ENCODE data around the gene BCKDHB. TPM values are rescaled to one million over a fixed set of nuclear protein-coding genes. Genes with fewer than 3 reads are reported as not detected.
"Not testable (repeated sequence)": the region's sequence is repeated elsewhere in the genome, so short reads cannot be mapped to it uniquely, and the experiment has no call there.

BCKDHB gene
- polyA plus RNA-seq, 2 of the 4 experiments (the other 2 are of a cell fraction), result 7.7 to 15.0 TPM

GRCh38 chr6:80289727-80290126, 183.3 kb downstream of the BCKDHB start (continued):
- TF ChIP-seq MYC (IDR thresholded peaks at IDR 0.05; ENCODE audit: borderline replicate concordance, low read length) (no peak), KDM1A (IDR thresholded peaks at IDR 0.05; ENCODE audit: low read depth) (no peak), CHD4 (IDR thresholded peaks at IDR 0.05; ENCODE audit: borderline replicate concordance) (no peak), HMGXB4 (CRISPR knock-in tag; IDR thresholded peaks at IDR 0.05; ENCODE audit: borderline replicate concordance) (no peak), CBX8 (IDR thresholded peaks at IDR 0.05) (no peak), HOXB5 (CRISPR knock-in tag; IDR thresholded peaks at IDR 0.05) (no peak), NFE2L2 (conservative IDR thresholded peaks at IDR 0.05; ENCODE audit: low read length) (no peak), SMC3 (IDR thresholded peaks at IDR 0.05) (no peak), JUNB (IDR thresholded peaks at IDR 0.05) (no peak), JUN (IDR thresholded peaks at IDR 0.05) (no peak)

GRCh38 chr6:80294531-80294930, 188.1 kb downstream of the BCKDHB start:
- WGBS (ENCODE audit: missing lambda C conversion rate), result 77% methylated on average over 4 of the region's 4 CpGs
- FAIRE-seq; CTCF ChIA-PET; ATAC-seq; POLR2A ChIA-PET; H3K4me2 ChIP-seq; DNase-seq (ENCODE audit: low read depth in 1 of 2, low spot score in 1 of 2); H3K9me3 ChIP-seq; H3K27ac ChIP-seq; H3K4me3 ChIP-seq; H3K4me1 ChIP-seq: not testable (repeated sequence)

- CTCF ChIA-PET, result interaction anchor here (0.6 kb wide), 1 partner anchor 1454 kb away, joined by 3 read pairs; no protein-coding TSS in a partner anchor
- POLR2A ChIA-PET, result no interaction called here
- TF ChIP-seq BHLHE40 (IDR thresholded peaks at IDR 0.05; ENCODE audit: low read depth, low read length) (no peak), PHF8 (IDR thresholded peaks at IDR 0.05; ENCODE audit: borderline replicate concordance, low read depth) (no peak), RAD21 (conservative IDR thresholded peaks at IDR 0.05 in 1 of 2, IDR thresholded peaks at IDR 0.05 in 1 of 2) (no peak), ZSCAN20 (CRISPR knock-in tag; IDR thresholded peaks at IDR 0.05) (no peak), POLR2AphosphoS2 (conservative IDR thresholded peaks at IDR 0.05; ENCODE audit: low read length) (no peak), NR3C1 (IDR thresholded peaks at IDR 0.05) (no peak), SREBF2 (IDR thresholded peaks at IDR 0.05) (no peak), ZFP36 (IDR thresholded peaks at IDR 0.05; ENCODE audit: borderline replicate concordance, partially characterized antibody) (no peak), RNF2 (IDR thresholded peaks at IDR 0.05; ENCODE audit: borderline replicate concordance, low read depth) (no peak), EHMT2 (IDR thresholded peaks at IDR 0.05; ENCODE audit: low read depth) (no peak), FOSL2 (IDR thresholded peaks at IDR 0.05) (no peak), FOSL2 (CRISPR knock-in tag; IDR thresholded peaks at IDR 0.05) (no peak), ZNF302 (CRISPR knock-in tag; IDR thresholded peaks at IDR 0.05) (no peak)
- Histone ChIP-seq H3K4me3 (no peak overlapping the region), H3K9me3 (no peaks in the 10 kb centered on the region), H3K4me2 (no peak overlapping the region), H3K4me1 (no peaks in the 10 kb centered on the region), H3K27ac (no peak overlapping the region)
- no peak for DNase-seq (ENCODE audit: low read depth in 1 of 2, low spot score in 1 of 2)
- no peak for ATAC-seq
- no peak for FAIRE-seq
These were observed 196.2 kb downstream of the BCKDHB start for GRCh38 chr6:80302716-80303115.

- FAIRE-seq, result no peak
- Histone ChIP-seq H3K4me3 (no peak overlapping the region), H3K4me2 (no peak overlapping the region), H3K4me1 (no peaks in the 10 kb centered on the region), H3K27ac (no peak overlapping the region), H3K9me3 (no peaks in the 10 kb centered on the region)
- no peak for ATAC-seq
- ChIA-PET POLR2A (no interaction called here), CTCF (no interaction called here)
- 0% methylated on average over 1 of the region's 1 CpG for WGBS (ENCODE audit: missing lambda C conversion rate)
- DNase-seq (ENCODE audit: low read depth in 1 of 2, low spot score in 1 of 2), result no peak
- TF ChIP-seq JUNB (IDR thresholded peaks at IDR 0.05), result no peak
- TF ChIP-seq CHD4 (IDR thresholded peaks at IDR 0.05; ENCODE audit: borderline replicate concordance), result no peak
- no peak for TF ChIP-seq ATOH8 (CRISPR knock-in tag; IDR thresholded peaks at IDR 0.05; ENCODE audit: low read depth)
- TF ChIP-seq NR3C1 (IDR thresholded peaks at IDR 0.05), result no peak
- TF ChIP-seq MAZ (IDR thresholded peaks at IDR 0.05; ENCODE audit: borderline replicate concordance, low read depth, low read length), result no peak
- TF ChIP-seq EHMT2 (IDR thresholded peaks at IDR 0.05; ENCODE audit: low read depth), result no peak
- no peak for TF ChIP-seq ZFP36 (IDR thresholded peaks at IDR 0.05; ENCODE audit: borderline replicate concordance, partially characterized antibody)
- TF ChIP-seq MAFK (IDR thresholded peaks at IDR 0.05; ENCODE audit: partially characterized antibody), result no peak
- TF ChIP-seq GATA3 (IDR thresholded peaks at IDR 0.05; ENCODE audit: borderline replicate concordance), result no peak
These were observed 197.5 kb downstream of the BCKDHB start for GRCh38 chr6:80304014-80304413.

Data from A549 (cell line).